LNCAP (cell line): Measurements from ENCODE around the gene BPI.

Experiments used
- CTCF ChIP-seq: fragments of 450-650 bp; IDR thresholded peaks from 2 replicates; pipeline ENCODE4 v1.5.1; 2017; ENCODE audit warnings: mild to moderate bottlenecking

The BPI gene

GRCh38 chr20:38334016-38334415 lies 30.1 kb downstream of the BPI start:
- TF ChIP-seq CTCF = no peak

GRCh38 chr20:38336726-38337125 lies 32.8 kb downstream of the BPI start:
- TF ChIP-seq CTCF = no peak

GRCh38 chr20:38337561-38338140 lies 33.7 kb downstream of the BPI start:
- peak; percentile 78 for TF ChIP-seq CTCF

- no peak for TF ChIP-seq CTCF
These were observed 35.0 kb downstream of the BPI start for GRCh38 chr20:38338849-38339520.

GRCh38 chr20:38339997-38340396 lies 36.0 kb downstream of the BPI start:
- no peak for TF ChIP-seq CTCF

- TF ChIP-seq CTCF = no peak
These were observed 36.7 kb downstream of the BPI start for GRCh38 chr20:38340693-38341092.

GRCh38 chr20:38342216-38342615 lies 38.3 kb downstream of the BPI start:
- TF ChIP-seq CTCF = no peak
